IMR-90 (cell line): Measurements from ENCODE around the gene FAM110A. TPM values are rescaled to one million over a fixed set of nuclear protein-coding genes. Genes with fewer than 3 reads are reported as not detected.

Source experiments
- ATAC-seq: fragments of 200-7000 bp; cut with Tn5 transposase; 2 replicates; pipeline ENCODE4 v1.9.1; 2020; ENCODE audit warnings: low read depth, mild to moderate bottlenecking, moderate library complexity
- BruUV-seq: library from RNA; stranded (reverse); fragments of 400-500 nt; replicated peaks from 2 replicates; lab custom pipeline; 2021; lab: Mats Ljungman, UMichigan
- CTCF ChIA-PET: fragments of 300-600 bp; formaldehyde crosslinking; extraction: SDS; loops from one replicate; lab custom pipeline; 2021; ENCODE audit warnings: antibody characterized with exemption; lab: Yijun Ruan, JAX
- POLR2A ChIA-PET: fragments of 300-600 bp; sonication (Branson Sonifier 250); formaldehyde crosslinking; loops from one replicate; lab custom pipeline; 2022; ENCODE audit warnings: antibody characterized with exemption; ENCODE audit not compliant: unreplicated experiment; lab: Charles Lee
- DNase-seq: peaks from one replicate; pipeline ENCODE4 v3.0.0; 2013
- H2AFZ ChIP-seq: replicated peaks from 2 replicates; pipeline ENCODE3; 2013; ENCODE audit warnings: low read length, mild to moderate bottlenecking; ENCODE audit not compliant: poor library complexity
- H2AK5ac ChIP-seq: 2 replicates; pipeline ENCODE4 v1.6.1; 2013; ENCODE audit warnings: low read depth, low read length, inconsistent platforms
- H2AK9ac ChIP-seq: replicated peaks from 2 replicates; pipeline ENCODE3; 2013; ENCODE audit warnings: mild to moderate bottlenecking, low read depth, low read length, moderate library complexity; ENCODE audit not compliant: poor library complexity
- H2BK120ac ChIP-seq: 2 replicates; pipeline ENCODE4 v1.6.1; 2013; ENCODE audit warnings: low read depth, low read length, inconsistent platforms
- H2BK15ac ChIP-seq: 3 replicates; pipeline ENCODE4 v1.6.1; 2013; ENCODE audit warnings: low read depth, low read length, inconsistent platforms
- H2BK20ac ChIP-seq: 2 replicates; pipeline ENCODE4 v1.6.1; 2013; ENCODE audit warnings: low read depth, mild to moderate bottlenecking, inconsistent platforms, low read length, moderate library complexity
- H2BK5ac ChIP-seq: 2 replicates; pipeline ENCODE4 v1.6.1; 2013; ENCODE audit warnings: mild to moderate bottlenecking, low read depth, low read length, inconsistent platforms; ENCODE audit not compliant: poor library complexity, severe bottlenecking
- H3K14ac ChIP-seq: replicated peaks from 2 replicates; pipeline ENCODE4 v1.6.1; 2013; ENCODE audit warnings: low read depth, low read length, inconsistent platforms
- H3K18ac ChIP-seq: 2 replicates; pipeline ENCODE4 v1.6.1; 2013; ENCODE audit warnings: low read depth, low read length, control low read depth
- H3K23ac ChIP-seq: 2 replicates; pipeline ENCODE4 v1.6.1; 2013; ENCODE audit warnings: low read depth, low read length, inconsistent platforms
- H3K27ac ChIP-seq: 2 replicates; pipeline ENCODE4 v1.5.1; 2013; ENCODE audit warnings: mild to moderate bottlenecking, control low read depth, low read length; ENCODE audit not compliant: insufficient read depth
- H3K27me3 ChIP-seq: 2 replicates; pipeline ENCODE4 v1.6.1; 2013; ENCODE audit warnings: low read length; ENCODE audit not compliant: control insufficient read depth, insufficient read depth
- H3K36me3 ChIP-seq: 2 replicates; pipeline ENCODE4 v1.6.1; 2013; ENCODE audit warnings: low read length, mixed read lengths; ENCODE audit not compliant: control insufficient read depth, insufficient read depth
- H3K4ac ChIP-seq: 2 replicates; pipeline ENCODE4 v1.6.1; 2013; ENCODE audit warnings: low read depth, low read length, inconsistent platforms
- H3K4me1 ChIP-seq: 2 replicates; pipeline ENCODE4 v1.6.1; 2013; ENCODE audit warnings: low read length, mixed read lengths; ENCODE audit not compliant: control insufficient read depth, insufficient read depth
- H3K4me2 ChIP-seq: 2 replicates; pipeline ENCODE4 v1.6.1; 2013; ENCODE audit warnings: low read depth, mild to moderate bottlenecking, control low read depth, low read length, moderate library complexity
- H3K4me3 ChIP-seq: 2 replicates; pipeline ENCODE4 v1.5.1; 2013; ENCODE audit warnings: low read depth, mild to moderate bottlenecking, control low read depth, low read length, moderate library complexity; ENCODE audit not compliant: insufficient read depth
- H3K56ac ChIP-seq: 2 replicates; pipeline ENCODE4 v1.6.1; 2013; ENCODE audit warnings: low read length, inconsistent platforms; ENCODE audit not compliant: insufficient read depth; ENCODE audit errors: extremely low read depth
- H3K79me1 ChIP-seq, 2 experiments: 2 replicates each; pipeline ENCODE4 v1.6.1; 2013; ENCODE audit warnings: low read length in 2 of 2, inconsistent platforms in 1 of 2, low read depth in 1 of 2
- H3K9ac ChIP-seq: 2 replicates; pipeline ENCODE4 v1.6.1; 2013; ENCODE audit warnings: low read depth, low read length, control low read depth
- H3K9me1 ChIP-seq: 2 replicates; pipeline ENCODE4 v1.6.1; 2013; ENCODE audit warnings: low read length, inconsistent platforms; ENCODE audit not compliant: insufficient read depth
- H3K9me3 ChIP-seq: 2 replicates; pipeline ENCODE4 v1.6.1; 2013; ENCODE audit warnings: low read length; ENCODE audit not compliant: control insufficient read depth, insufficient read depth
- H4K20me1 ChIP-seq: 2 replicates; pipeline ENCODE4 v1.6.1; 2013; ENCODE audit warnings: low read length, inconsistent platforms; ENCODE audit not compliant: insufficient read depth
- H4K5ac ChIP-seq: 2 replicates; pipeline ENCODE4 v1.6.1; 2013; ENCODE audit warnings: mild to moderate bottlenecking, low read depth, low read length, control low read depth
- H4K8ac ChIP-seq, 2 experiments: 2 replicates each; pipeline ENCODE4 v1.6.1; 2013; ENCODE audit warnings: low read depth in 2 of 2, low read length in 2 of 2, control low read depth in 1 of 2, inconsistent platforms in 1 of 2
- H4K91ac ChIP-seq: 2 replicates; pipeline ENCODE4 v1.6.1; 2013; ENCODE audit warnings: low read depth, low read length, inconsistent platforms; ENCODE audit not compliant: insufficient read depth
- CEBPB ChIP-seq: IDR thresholded peaks from 2 replicates; pipeline ENCODE4 v1.6.1; 2012; ENCODE audit warnings: low read depth, low read length, improper control_type of control experiment
- MAFK ChIP-seq: IDR thresholded peaks from 2 replicates; pipeline ENCODE4 v1.6.1; 2012; ENCODE audit warnings: low read depth, low read length, improper control_type of control experiment
- MAZ ChIP-seq: IDR thresholded peaks from 2 replicates; pipeline ENCODE4 v1.6.1; 2012; ENCODE audit warnings: low read depth, mild to moderate bottlenecking, low read length, improper control_type of control experiment, moderate library complexity, borderline replicate concordance
- MXI1 ChIP-seq: IDR thresholded peaks from 2 replicates; pipeline ENCODE4 v1.6.1; 2012; ENCODE audit warnings: low read depth, mild to moderate bottlenecking, low read length, moderate library complexity, borderline replicate concordance
- NFE2L2 ChIP-seq: fragments of 150-350 bp; IDR thresholded peaks from 2 replicates; pipeline ENCODE4 v1.6.1; 2016; ENCODE audit warnings: low read depth, mild to moderate bottlenecking, low read length
- POLR2A ChIP-seq: IDR thresholded peaks from 2 replicates; pipeline ENCODE4 v1.6.1; 2012; ENCODE audit warnings: mild to moderate bottlenecking, low read depth, low read length
- RFX5 ChIP-seq: IDR thresholded peaks from 2 replicates; pipeline ENCODE4 v1.8.0; 2012; ENCODE audit warnings: low read depth, mild to moderate bottlenecking, low read length, moderate library complexity
- SMC3 ChIP-seq: fragments of 150-350 bp; IDR thresholded peaks from 2 replicates; pipeline ENCODE4 v1.6.1; 2016; ENCODE audit warnings: low read depth, mild to moderate bottlenecking, antibody characterized with exemption, low read length, moderate library complexity
- WGBS, 2 experiments: methylation state at CpG; one replicate each; pipeline versions ENCODE4 v1.1.5 to v1.1.7; 2013; ENCODE audit warnings: missing lambda C conversion rate in 2 of 2; ENCODE audit not compliant: insufficient read length in 1 of 2; ENCODE audit errors: extremely low coverage in 2 of 2; 5-methylcytosine and 5-hydroxymethylcytosine counted together
- dilution Hi-C: fragments of 300-500 bp; cut with HindIII; formaldehyde crosslinking; loops from one replicate; pipeline ENCODE4 v1.14.3; 2018; ENCODE audit warnings: low sequenced_read_pairs; ENCODE audit not compliant: unreplicated experiment
- in situ Hi-C: fragments of 300-500 bp; cut with MboI; formaldehyde crosslinking; loops from 3 replicates; pipeline ENCODE4 v1.14.3; 2019; ENCODE audit warnings: low sequenced_read_pairs, inconsistent platforms, mixed read lengths
- intact Hi-C: fragments of 100-400 bp; cut with micrococcal nuclease; formaldehyde crosslinking; loops from 2 replicates; pipeline ENCODE4 v1.10.0; 2022
- polyA plus RNA-seq, 3 experiments: library from polyadenylated mRNA; depleted of rRNA; stranded (reverse); fragments of >200 nt; gene quantifications; 2 replicates each; pipeline ENCODE4 v1.2.3, GENCODE V29; 2012; ENCODE audit warnings: low replicate concordance in 1 of 3
- total RNA-seq: library from RNA; depleted of rRNA; stranded (reverse); fragments of >200 nt; gene quantifications from 2 replicates; pipeline ENCODE4 v1.2.3, GENCODE V29; 2012
- TF ChIP-seq, protein P1 (sequence below): conservative IDR thresholded peaks from 2 replicates; pipeline ENCODE4 v1.5.1; 2012; ENCODE audit warnings: mild to moderate bottlenecking, low read depth, low read length, improper control_type of control experiment

FAM110A gene
- total and polyA plus RNA-seq, 2 of the 4 experiments (the other 2 are of a cell fraction): 0.36 to 3.6 TPM

DNA sequence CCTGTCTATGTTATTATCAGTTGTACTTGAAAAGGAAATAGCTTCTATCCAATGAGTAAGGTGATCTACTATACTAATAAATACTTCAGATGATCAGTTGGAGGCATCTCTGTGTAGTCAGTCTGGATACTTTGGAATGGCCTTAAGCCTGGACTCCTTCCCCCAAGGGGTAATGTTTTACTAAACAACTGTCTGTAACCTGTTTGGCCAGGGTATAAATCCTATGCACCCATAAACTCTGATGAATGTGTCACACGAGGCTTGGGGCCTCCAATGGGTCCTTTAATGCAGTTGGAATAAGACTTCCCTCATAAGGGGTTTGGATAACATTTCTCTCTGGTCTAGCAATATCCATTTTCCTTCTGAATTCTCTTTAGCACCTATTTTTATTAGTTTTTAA is 45.7 kb upstream of the FAM110A start:
- no CpG with 5 or more reads among the region's 1 CpG for WGBS, 2 experiments
- POLR2A ChIA-PET: no interaction called here

More for the DNA sequence above, 45.7 kb upstream of the FAM110A start:
- H4K20me1 ChIP-seq: no peaks in the 10 kb centered on the region
- H3K56ac ChIP-seq: no peak overlapping the region
- H3K14ac ChIP-seq: no peak overlapping the region
- H3K4me2 ChIP-seq: no peak overlapping the region
- peaks cover 1% of the 10 kb centered on the region; the same call in 1 of the 2 replicates for H3K27me3 ChIP-seq
- no peaks in the 10 kb centered on the region for H3K79me1 ChIP-seq
- no peak for TF ChIP-seq RFX5
- TF ChIP-seq NFE2L2: no peak
- no peak for TF ChIP-seq MXI1
- TF ChIP-seq, protein P1, sequence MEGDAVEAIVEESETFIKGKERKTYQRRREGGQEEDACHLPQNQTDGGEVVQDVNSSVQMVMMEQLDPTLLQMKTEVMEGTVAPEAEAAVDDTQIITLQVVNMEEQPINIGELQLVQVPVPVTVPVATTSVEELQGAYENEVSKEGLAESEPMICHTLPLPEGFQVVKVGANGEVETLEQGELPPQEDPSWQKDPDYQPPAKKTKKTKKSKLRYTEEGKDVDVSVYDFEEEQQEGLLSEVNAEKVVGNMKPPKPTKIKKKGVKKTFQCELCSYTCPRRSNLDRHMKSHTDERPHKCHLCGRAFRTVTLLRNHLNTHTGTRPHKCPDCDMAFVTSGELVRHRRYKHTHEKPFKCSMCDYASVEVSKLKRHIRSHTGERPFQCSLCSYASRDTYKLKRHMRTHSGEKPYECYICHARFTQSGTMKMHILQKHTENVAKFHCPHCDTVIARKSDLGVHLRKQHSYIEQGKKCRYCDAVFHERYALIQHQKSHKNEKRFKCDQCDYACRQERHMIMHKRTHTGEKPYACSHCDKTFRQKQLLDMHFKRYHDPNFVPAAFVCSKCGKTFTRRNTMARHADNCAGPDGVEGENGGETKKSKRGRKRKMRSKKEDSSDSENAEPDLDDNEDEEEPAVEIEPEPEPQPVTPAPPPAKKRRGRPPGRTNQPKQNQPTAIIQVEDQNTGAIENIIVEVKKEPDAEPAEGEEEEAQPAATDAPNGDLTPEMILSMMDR: no peak
- TF ChIP-seq CEBPB: no peak
- TF ChIP-seq MAFK: no peak
- TF ChIP-seq MAZ: no peak
- no peak for TF ChIP-seq POLR2A
- no peak for TF ChIP-seq SMC3
- no peak for DNase-seq
- H2BK20ac ChIP-seq: no peak overlapping the region
- no peak overlapping the region for H3K9ac ChIP-seq
- CTCF ChIA-PET: no interaction called here
- no peak overlapping the region for H4K91ac ChIP-seq
- in situ Hi-C loops (no loop called here), intact Hi-C loops (no loop called here), dilution Hi-C loops (no loop called here)
- H2AK9ac ChIP-seq: no peak overlapping the region
- H3K4me1 ChIP-seq: no peaks in the 10 kb centered on the region
- no peak overlapping the region for H4K5ac ChIP-seq
- no peaks in the 10 kb centered on the region for H3K36me3 ChIP-seq
- no peak overlapping the region for H4K8ac ChIP-seq
- no peak overlapping the region for H3K4ac ChIP-seq
- H3K9me1 ChIP-seq: no peaks in the 10 kb centered on the region
- H3K27ac ChIP-seq: no peak overlapping the region
- no peak overlapping the region for H3K18ac ChIP-seq
- no peak overlapping the region for H3K4me3 ChIP-seq
- no peak overlapping the region for H2AK5ac ChIP-seq
- no TSS peak for BruUV-seq
- no peak overlapping the region for H2AFZ ChIP-seq
- no peak overlapping the region for H3K23ac ChIP-seq
- no peak for ATAC-seq
- no peak overlapping the region for H2BK120ac ChIP-seq
- H3K9me3 ChIP-seq: no peaks in the 10 kb centered on the region
- H2BK5ac ChIP-seq: no peak overlapping the region
- H2BK15ac ChIP-seq: no peak overlapping the region
